ENCODE measurements around the gene KIF18B. TPM values are rescaled to one million over a fixed set of nuclear protein-coding genes. Genes with fewer than 3 reads are reported as not detected.

Gene KIF18B
- total and polyA plus RNA-seq, 2 of the 8 experiments (the other 6 are each of a cell fraction or from before 2014, with no cell fraction given), result 39.0 to 59.4 TPM

DNA sequence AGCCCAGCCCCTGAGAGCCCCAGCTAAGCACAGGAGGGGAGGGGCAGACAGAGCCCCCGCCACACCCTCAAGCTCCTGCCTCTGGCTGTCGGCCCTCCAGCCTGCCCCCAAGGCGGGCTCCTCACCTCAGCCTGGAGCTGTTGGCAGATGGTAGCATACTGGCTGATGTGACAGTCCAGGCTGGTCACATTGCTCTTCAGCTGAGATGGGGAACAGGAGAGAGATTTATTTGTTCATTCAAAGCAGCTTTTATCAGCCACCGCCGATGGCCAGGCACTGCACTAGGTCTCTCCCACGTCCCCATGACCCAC lies 14.8 kb downstream of the KIF18B start (continued):
- TF ChIP-seq BACH1 (IDR thresholded peaks at IDR 0.05; ENCODE audit: low read length) (no peak), ASH2L (IDR thresholded peaks at IDR 0.05; ENCODE audit: low read length) (no peak), SIN3A (conservative IDR thresholded peaks at IDR 0.05 in 1 of 2, IDR thresholded peaks at IDR 0.05 in 1 of 2; ENCODE audit: low read depth in 1 of 2, low read length in 2 of 2) (no peak), JUND (IDR thresholded peaks at IDR 0.05; ENCODE audit: low read length) (no peak)
